ENCODE data around the gene MUCL1. TPM values are rescaled to one million over a fixed set of nuclear protein-coding genes. Genes with fewer than 3 reads are reported as not detected.
"Not testable (repeated sequence)": the region's sequence is repeated elsewhere in the genome, so short reads cannot be mapped to it uniquely, and the experiment has no call there.

The MUCL1 gene
- total RNA-seq, 4 donors from 2014 or later, result not detected

DNA sequence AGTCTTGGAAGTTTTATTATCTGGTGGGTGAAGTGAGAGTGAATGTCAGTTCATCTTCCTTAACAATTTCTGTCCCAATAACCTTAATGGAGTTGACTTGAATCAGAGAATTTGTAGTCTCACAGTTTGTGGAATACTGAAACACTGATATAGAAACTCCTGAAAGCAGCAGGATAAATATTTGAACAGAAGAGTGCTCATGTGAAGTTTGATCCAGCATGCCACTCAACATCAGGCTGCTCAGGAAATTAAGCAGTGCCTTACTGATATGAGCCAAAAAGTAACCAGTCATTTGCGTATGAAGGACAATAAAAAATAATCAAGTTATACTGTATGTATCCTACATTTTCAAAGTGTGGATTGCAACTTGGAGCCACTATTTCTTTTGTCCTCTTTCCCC, 15.7 kb downstream of the MUCL1 start:
- no peak for ATAC-seq (ENCODE audit: low FRiP score)
- no peak for DNase-seq (ENCODE audit: low spot score)
- TF ChIP-seq, protein P1, sequence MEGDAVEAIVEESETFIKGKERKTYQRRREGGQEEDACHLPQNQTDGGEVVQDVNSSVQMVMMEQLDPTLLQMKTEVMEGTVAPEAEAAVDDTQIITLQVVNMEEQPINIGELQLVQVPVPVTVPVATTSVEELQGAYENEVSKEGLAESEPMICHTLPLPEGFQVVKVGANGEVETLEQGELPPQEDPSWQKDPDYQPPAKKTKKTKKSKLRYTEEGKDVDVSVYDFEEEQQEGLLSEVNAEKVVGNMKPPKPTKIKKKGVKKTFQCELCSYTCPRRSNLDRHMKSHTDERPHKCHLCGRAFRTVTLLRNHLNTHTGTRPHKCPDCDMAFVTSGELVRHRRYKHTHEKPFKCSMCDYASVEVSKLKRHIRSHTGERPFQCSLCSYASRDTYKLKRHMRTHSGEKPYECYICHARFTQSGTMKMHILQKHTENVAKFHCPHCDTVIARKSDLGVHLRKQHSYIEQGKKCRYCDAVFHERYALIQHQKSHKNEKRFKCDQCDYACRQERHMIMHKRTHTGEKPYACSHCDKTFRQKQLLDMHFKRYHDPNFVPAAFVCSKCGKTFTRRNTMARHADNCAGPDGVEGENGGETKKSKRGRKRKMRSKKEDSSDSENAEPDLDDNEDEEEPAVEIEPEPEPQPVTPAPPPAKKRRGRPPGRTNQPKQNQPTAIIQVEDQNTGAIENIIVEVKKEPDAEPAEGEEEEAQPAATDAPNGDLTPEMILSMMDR (IDR thresholded peaks at IDR 0.05), result no peak

DNA sequence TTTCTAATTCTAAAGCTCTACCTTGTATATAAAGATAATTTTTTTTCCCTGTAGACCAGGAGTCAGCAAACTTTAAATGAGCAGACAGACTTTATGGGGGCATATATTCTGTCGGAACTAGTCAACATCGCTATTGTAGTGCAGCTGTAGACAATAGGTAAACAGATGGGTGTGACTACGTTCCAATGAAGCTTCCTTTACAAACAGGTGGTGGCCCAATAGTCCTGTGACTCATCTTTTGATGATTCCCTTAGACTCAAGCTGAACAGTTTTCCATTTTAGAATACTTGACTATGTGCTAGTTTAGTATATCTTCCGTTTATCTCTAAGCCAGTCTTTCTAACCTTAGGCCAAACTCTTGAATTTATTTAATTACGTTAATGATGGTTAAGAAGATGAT, 16.3 kb downstream of the MUCL1 start:
- TF ChIP-seq, protein P1 (IDR thresholded peaks at IDR 0.05), result no peak
- ATAC-seq (ENCODE audit: low FRiP score) (no peak), DNase-seq (ENCODE audit: low spot score) (no peak)

DNA sequence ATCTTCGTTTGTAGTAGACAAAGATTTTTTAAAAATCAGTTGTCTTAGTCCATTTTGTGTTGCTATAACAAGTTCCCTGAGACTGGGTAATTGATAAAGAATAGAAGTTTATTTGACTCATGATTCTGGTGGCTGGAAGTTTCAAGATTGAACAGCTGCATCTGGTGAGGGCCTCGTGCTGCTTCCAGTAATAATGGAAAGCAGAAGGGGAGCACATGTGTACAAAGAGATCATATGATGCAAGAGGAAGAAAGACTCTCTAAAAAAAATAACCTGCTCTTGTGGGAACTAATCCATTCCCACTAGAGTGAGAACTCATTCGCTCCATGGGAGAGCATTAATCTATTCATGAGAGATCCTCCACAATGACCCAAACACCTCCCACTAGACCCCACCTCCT, 24.8 kb downstream of the MUCL1 start:
- TF ChIP-seq, protein P1 (IDR thresholded peaks at IDR 0.05), result no peak
- ATAC-seq (ENCODE audit: low FRiP score) (no peak), DNase-seq (ENCODE audit: low spot score) (no peak)

DNA sequence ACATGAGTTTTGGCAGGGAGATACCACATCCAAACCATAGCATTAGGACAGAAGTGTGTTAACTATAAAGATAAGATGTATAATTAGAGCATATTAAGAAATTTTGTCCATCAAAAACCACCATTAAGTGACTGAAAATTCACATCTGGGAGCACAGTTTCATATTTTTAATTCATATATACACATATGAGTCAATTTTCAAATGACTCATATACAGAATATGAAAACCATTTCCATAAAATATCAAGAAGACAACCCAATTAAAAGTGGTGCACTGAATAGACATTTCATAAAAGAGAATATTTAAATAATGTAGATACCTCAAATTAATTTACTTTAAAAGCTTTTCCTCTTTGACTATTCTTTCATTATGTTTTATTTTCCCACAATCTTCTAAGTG, 25.3 kb downstream of the MUCL1 start:
- DNase-seq (ENCODE audit: low spot score) (no peak), ATAC-seq (ENCODE audit: low FRiP score) (no peak)
- TF ChIP-seq, protein P1 (IDR thresholded peaks at IDR 0.05), result no peak

DNA sequence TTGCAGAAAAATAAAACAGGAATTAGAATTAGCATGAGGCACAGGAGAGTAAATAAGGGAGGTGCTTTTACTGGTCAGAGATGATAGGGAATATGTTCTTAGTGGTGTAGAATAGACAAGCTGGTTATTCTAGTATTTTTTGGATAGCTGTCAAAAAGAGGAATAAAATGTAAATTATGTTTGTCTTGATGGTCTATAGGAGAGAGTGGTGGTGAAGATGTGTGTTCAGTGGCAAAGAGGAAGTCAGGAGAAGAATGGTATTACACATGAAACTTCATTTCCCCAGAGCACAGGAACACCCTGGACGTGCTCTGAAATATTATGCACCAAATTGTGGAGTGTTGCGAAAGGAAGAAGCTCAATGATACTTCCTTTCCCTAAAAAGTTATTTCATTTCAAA, 27.8 kb downstream of the MUCL1 start:
- TF ChIP-seq, protein P1 (IDR thresholded peaks at IDR 0.05), result no peak
- ATAC-seq (ENCODE audit: low FRiP score), result no peak
- no peak for DNase-seq (ENCODE audit: low spot score)

DNA sequence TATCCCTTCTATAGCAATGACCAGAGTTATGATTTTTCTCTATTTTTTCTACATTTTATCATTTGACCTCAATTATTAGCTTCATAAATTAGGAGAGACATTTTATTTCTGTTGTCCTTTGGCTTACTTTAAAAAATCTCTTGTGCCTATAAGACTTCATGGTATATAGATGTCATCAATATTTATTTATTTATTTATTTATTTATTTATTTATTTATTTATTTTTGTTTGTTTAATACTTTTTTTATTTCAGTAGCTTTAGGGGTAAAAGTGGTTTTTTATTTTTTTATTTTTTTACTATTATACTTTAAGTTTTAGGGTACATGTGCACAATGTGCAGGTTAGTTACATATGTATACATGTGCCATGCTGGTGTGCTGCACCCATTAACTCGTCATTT, 28.3 kb downstream of the MUCL1 start:
- not testable (repeated sequence) for ATAC-seq (ENCODE audit: low FRiP score); DNase-seq (ENCODE audit: low spot score)

DNA sequence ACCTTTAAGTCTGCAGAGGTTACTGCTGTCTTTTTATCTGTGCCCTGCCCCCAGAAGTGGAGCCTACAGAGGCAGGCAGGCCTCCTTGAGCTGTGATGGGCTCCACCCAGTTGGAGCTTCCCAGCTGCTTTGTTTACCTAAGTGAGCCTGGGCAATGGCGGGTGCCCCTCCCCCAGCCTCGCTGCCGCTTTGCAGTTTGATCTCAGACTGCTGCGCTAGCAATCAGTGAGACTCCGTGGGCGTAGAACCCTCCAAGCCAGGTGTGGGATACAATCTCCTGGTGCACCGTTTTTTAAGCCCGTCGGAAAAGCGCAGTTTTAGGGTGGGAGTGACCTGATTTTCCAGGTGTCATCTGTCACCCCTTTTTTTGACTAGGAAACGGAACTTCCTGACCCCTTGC, 34.1 kb downstream of the MUCL1 start:
- not testable (repeated sequence) for DNase-seq (ENCODE audit: low spot score); ATAC-seq (ENCODE audit: low FRiP score)

DNA sequence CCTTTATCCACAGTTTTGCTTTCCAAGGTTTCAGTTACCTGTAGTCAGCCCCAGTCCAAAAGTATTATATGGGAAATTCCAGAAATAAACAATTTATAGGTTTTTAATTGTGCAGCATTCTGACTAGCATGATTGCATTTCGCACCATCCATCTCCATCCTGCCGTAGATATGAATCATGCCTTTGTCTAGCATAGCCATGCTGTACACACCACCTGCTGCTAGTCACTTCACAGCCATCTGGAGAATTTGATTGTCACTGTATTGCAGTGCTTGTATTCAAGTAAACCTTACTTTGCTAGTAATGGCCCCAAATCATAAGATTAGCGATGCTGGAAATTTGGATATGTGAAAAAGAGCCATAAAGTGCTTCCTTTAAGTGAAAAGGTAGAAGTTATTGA, 36.0 kb downstream of the MUCL1 start:
- DNase-seq (ENCODE audit: low spot score), result no peak
- TF ChIP-seq, protein P1 (IDR thresholded peaks at IDR 0.05), result no peak
- no peak for ATAC-seq (ENCODE audit: low FRiP score)
